GM10248 (cell line): ENCODE results near the gene SLC13A5.
"Not testable (repeated sequence)": the region's sequence is repeated elsewhere in the genome, so short reads cannot be mapped to it uniquely, and the experiment has no call there.

Source experiments
- CTCF ChIA-PET: fragments of 300-600 bp; sonication (Branson Sonifier 250); formaldehyde crosslinking; extraction: SDS; loops from one replicate; lab custom pipeline; 2021; ENCODE audit warnings: antibody characterized with exemption; lab: Yijun Ruan, JAX
- POLR2A ChIA-PET: fragments of 350-650 bp; sonication (Branson Sonifier 250); formaldehyde crosslinking; extraction: SDS; loops from one replicate; lab custom pipeline; 2020; ENCODE audit warnings: antibody characterized with exemption; lab: Yijun Ruan, JAX
- DNase-seq: peaks from one replicate; pipeline ENCODE4 v3.0.0; 2012; ENCODE audit errors: extremely low spot score
- TF ChIP-seq, protein P1 (sequence below): IDR thresholded peaks from 2 replicates; pipeline ENCODE4 v1.5.1; 2012; ENCODE audit warnings: mild to moderate bottlenecking, low read depth; ENCODE audit errors: extremely low read depth, missing control alignments, control extremely low read depth

SLC13A5 gene

DNA sequence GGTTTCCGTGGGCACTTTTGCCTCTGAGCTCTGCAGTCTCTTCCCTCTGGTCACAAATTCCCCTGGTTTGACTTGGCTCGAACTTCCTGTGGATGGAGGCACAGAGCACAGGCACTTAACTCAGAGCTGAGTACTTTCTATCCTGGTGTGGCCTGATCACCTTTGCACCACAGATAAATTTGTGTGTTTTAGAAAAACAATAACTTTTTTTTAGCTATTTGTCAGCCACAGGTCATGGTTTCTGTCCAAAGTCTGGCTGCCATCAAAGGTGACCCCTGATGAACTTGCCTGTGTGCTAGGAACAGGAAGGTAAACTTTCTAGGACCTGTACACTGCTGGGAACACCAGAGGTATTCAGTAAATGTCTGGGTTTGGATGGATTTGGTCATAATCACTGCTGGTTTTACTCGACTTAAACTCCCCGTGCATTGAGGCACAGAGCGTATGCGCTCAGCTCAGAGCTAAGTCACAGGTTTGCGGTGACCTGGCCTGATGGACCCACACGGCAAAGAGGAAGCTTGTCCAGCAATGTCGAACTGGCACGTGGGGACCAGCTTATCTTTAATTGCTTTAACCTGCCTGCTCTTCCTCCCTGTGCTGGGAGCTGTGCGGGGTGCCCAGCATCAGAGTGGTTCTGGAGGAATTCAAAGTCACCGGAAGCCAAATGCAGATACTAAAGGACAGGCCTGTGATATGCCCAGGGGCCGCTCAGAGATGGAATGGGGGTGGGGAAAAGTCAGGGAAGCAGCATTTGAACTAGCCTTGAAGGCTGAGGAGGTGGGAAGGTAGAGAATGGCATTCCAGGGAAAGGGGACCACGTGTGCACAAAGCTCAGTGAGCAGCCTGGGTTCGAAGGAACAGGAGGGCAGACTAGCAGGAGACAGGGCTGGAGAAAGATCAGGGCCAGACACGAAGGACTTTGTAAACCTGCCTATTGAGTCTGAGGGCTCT, 12.9 kb downstream of the SLC13A5 start:
- POLR2A ChIA-PET = no interaction called here
- TF ChIP-seq, protein P1, sequence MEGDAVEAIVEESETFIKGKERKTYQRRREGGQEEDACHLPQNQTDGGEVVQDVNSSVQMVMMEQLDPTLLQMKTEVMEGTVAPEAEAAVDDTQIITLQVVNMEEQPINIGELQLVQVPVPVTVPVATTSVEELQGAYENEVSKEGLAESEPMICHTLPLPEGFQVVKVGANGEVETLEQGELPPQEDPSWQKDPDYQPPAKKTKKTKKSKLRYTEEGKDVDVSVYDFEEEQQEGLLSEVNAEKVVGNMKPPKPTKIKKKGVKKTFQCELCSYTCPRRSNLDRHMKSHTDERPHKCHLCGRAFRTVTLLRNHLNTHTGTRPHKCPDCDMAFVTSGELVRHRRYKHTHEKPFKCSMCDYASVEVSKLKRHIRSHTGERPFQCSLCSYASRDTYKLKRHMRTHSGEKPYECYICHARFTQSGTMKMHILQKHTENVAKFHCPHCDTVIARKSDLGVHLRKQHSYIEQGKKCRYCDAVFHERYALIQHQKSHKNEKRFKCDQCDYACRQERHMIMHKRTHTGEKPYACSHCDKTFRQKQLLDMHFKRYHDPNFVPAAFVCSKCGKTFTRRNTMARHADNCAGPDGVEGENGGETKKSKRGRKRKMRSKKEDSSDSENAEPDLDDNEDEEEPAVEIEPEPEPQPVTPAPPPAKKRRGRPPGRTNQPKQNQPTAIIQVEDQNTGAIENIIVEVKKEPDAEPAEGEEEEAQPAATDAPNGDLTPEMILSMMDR = no peak
- no peak for DNase-seq
- CTCF ChIA-PET = interaction anchor here (0.7 to 2.4 kb wide), 5 partner anchors 9 to 87 kb away, joined by 3 to 7 read pairs (median 3); no protein-coding TSS in a partner anchor

GRCh38 chr17:6698004-6698403, 15.2 kb downstream of the SLC13A5 start:
- no peak for DNase-seq
- ChIA-PET CTCF (interaction anchor here (1.1 to 1.6 kb wide), 4 partner anchors 9 to 146 kb away, joined by 3 to 5 read pairs (median 4); no protein-coding TSS in a partner anchor), POLR2A (no interaction called here)
- TF ChIP-seq, protein P1 = no peak

DNA sequence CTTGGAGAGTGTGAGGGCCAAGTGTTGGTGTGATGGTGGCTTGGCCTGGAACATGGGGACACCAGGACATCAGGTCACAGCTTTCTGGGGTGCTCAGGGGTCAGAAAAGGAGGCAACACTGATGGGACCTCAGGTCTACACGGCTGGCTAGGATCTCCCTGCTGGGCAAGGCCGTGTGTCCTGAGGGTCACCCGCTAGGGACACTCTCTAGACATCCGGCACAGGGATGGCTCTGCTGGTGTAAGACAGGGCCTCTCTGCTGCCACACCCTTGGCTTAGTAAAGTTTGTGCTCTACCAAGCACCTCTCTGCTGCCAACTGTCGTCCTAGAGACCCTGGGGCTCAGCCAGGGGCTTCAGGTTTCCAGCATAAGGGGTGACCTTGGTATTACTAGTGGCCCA, 16.3 kb downstream of the SLC13A5 start:
- CTCF ChIA-PET = interaction anchor here (1.0 to 1.4 kb wide), 2 partner anchors 8 to 9 kb away, joined by 3 read pairs; no protein-coding TSS in a partner anchor
- POLR2A ChIA-PET = no interaction called here

GRCh38 chr17:6695565-6695964, 17.6 kb downstream of the SLC13A5 start:
- DNase-seq = no peak
- ChIA-PET CTCF (interaction anchor here (0.9 to 1.2 kb wide), 3 partner anchors 13 to 29 kb away, joined by 3 to 5 read pairs (median 3); no protein-coding TSS in a partner anchor), POLR2A (no interaction called here)
- TF ChIP-seq, protein P1 = no peak

More for the DNA sequence above, 16.3 kb downstream of the SLC13A5 start:
- DNase-seq = no peak
- TF ChIP-seq, protein P1 = no peak

DNA sequence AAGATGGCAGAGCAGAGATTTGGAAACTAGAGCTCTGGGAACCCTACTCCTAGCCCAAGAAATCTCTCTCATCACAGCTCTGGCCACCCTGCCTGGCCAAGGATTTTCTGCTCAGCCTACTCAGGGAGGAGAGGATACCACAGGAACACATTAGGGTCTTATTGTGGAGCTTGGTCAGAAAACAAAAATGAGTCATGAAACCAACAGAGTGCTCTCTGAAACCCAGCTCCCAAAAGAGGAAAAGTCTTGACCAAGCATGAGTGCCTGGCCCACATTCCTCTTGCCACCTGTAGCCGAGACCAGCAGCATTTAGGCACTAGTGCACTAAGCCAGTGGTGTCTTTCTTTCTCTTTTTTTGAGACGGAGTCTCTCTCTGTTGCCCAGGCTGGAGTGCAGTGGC, 18.1 kb downstream of the SLC13A5 start:
- ChIA-PET CTCF (interaction anchor here (0.9 to 1.2 kb wide), 3 partner anchors 12 to 28 kb away, joined by 3 to 5 read pairs (median 3); no protein-coding TSS in a partner anchor), POLR2A (no interaction called here)
- DNase-seq = no peak
- TF ChIP-seq, protein P1 = no peak

DNA sequence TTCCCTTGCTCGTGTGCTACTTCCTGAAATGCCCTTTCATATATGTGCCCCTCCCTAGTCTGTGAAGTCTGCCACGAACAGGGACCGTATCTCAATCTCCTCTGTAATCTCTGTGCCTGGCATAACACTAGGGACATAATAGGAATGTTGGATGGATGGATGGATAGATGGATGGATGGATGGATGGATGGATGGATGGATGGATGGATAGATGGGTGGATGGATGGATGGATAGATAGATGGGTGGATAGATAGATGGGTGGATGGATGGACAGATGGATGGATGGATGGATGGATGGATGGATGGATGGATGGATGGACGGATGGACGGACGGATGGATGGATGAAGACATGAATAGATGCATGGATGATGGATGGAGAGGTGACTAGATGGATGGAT, 21.2 kb downstream of the SLC13A5 start:
- DNase-seq, CTCF ChIA-PET, POLR2A ChIA-PET: not testable (repeated sequence)
